GM10248 (cell line): ENCODE data around the gene COL23A1.

Experiments
- CTCF ChIA-PET: fragments of 300-600 bp; sonication (Branson Sonifier 250); formaldehyde crosslinking; extraction: SDS; loops from one replicate; lab custom pipeline; 2021; ENCODE audit warnings: antibody characterized with exemption; lab: Yijun Ruan, JAX
- POLR2A ChIA-PET: fragments of 350-650 bp; sonication (Branson Sonifier 250); formaldehyde crosslinking; extraction: SDS; loops from one replicate; lab custom pipeline; 2020; ENCODE audit warnings: antibody characterized with exemption; lab: Yijun Ruan, JAX
- DNase-seq: peaks from one replicate; pipeline ENCODE4 v3.0.0; 2012; ENCODE audit errors: extremely low spot score
- CTCF ChIP-seq: IDR thresholded peaks from 2 replicates; pipeline ENCODE4 v1.5.1; 2012; ENCODE audit warnings: mild to moderate bottlenecking, low read depth; ENCODE audit errors: extremely low read depth, missing control alignments, control extremely low read depth

The COL23A1 gene

GRCh38 chr5:178502401-178503100 is 87.6 kb downstream of the COL23A1 start:
- DNase-seq: no peak
- ChIA-PET POLR2A (no interaction called here), CTCF (no interaction called here)
- TF ChIP-seq CTCF: no peak

- ChIA-PET CTCF (no interaction called here), POLR2A (no interaction called here)
- TF ChIP-seq CTCF: no peak
- DNase-seq: no peak
These were observed 90.8 kb downstream of the COL23A1 start for GRCh38 chr5:178499352-178499751.

GRCh38 chr5:178496642-178497041 is 93.6 kb downstream of the COL23A1 start:
- CTCF ChIA-PET: interaction anchor here (1.2 to 2.0 kb wide), 5 partner anchors 9 to 35 kb away, joined by 3 to 6 read pairs (median 5); no protein-coding TSS in a partner anchor
- POLR2A ChIA-PET: no interaction called here
- DNase-seq: no peak

GRCh38 chr5:178496214-178496613 is 94.0 kb downstream of the COL23A1 start:
- CTCF ChIA-PET: interaction anchor here (1.2 to 2.0 kb wide), 5 partner anchors 8 to 34 kb away, joined by 3 to 6 read pairs (median 5); no protein-coding TSS in a partner anchor
- POLR2A ChIA-PET: no interaction called here
- TF ChIP-seq CTCF: no peak
- DNase-seq: no peak

More at GRCh38 chr5:178496642-178497041, 93.6 kb downstream of the COL23A1 start:
- no peak for TF ChIP-seq CTCF

- no peak for DNase-seq
- no peak for TF ChIP-seq CTCF
- CTCF ChIA-PET: interaction anchor here (2.0 kb wide), 2 partner anchors 14 to 34 kb away, joined by 5 to 6 read pairs; no protein-coding TSS in a partner anchor
- POLR2A ChIA-PET: no interaction called here
These were observed 94.5 kb downstream of the COL23A1 start for GRCh38 chr5:178495706-178496105.

GRCh38 chr5:178492278-178492677 is 97.9 kb downstream of the COL23A1 start:
- CTCF ChIA-PET: interaction anchor here (2.0 kb wide), 1 partner anchor 31 kb away, joined by 5 read pairs; no protein-coding TSS in a partner anchor
- TF ChIP-seq CTCF: no peak
- no peak for DNase-seq
- POLR2A ChIA-PET: no interaction called here
